ENCODE measurements around the gene PTGR1.

GRCh38 chr9:111516061-111516465 is 83.4 kb downstream of the PTGR1 start:
- TF ChIP-seq CTCF (optimal IDR thresholded peaks at IDR 0.05 in 1 of 3, IDR thresholded peaks at IDR 0.05 in 1 of 3, conservative IDR thresholded peaks at IDR 0.05 in 1 of 3; ENCODE audit: extremely low read depth in 1 of 3, insufficient read depth in 2 of 3, low read length in 3 of 3) (no peak), EZH2 (IDR thresholded peaks at IDR 0.05; ENCODE audit: low read length) (no peak)
